ENCODE data around the gene RNASET2. TPM values are rescaled to one million over a fixed set of nuclear protein-coding genes. Genes with fewer than 3 reads are reported as not detected.

Gene RNASET2, protein sequence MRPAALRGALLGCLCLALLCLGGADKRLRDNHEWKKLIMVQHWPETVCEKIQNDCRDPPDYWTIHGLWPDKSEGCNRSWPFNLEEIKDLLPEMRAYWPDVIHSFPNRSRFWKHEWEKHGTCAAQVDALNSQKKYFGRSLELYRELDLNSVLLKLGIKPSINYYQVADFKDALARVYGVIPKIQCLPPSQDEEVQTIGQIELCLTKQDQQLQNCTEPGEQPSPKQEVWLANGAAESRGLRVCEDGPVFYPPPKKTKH
- total RNA-seq, result 31.1 TPM

DNA sequence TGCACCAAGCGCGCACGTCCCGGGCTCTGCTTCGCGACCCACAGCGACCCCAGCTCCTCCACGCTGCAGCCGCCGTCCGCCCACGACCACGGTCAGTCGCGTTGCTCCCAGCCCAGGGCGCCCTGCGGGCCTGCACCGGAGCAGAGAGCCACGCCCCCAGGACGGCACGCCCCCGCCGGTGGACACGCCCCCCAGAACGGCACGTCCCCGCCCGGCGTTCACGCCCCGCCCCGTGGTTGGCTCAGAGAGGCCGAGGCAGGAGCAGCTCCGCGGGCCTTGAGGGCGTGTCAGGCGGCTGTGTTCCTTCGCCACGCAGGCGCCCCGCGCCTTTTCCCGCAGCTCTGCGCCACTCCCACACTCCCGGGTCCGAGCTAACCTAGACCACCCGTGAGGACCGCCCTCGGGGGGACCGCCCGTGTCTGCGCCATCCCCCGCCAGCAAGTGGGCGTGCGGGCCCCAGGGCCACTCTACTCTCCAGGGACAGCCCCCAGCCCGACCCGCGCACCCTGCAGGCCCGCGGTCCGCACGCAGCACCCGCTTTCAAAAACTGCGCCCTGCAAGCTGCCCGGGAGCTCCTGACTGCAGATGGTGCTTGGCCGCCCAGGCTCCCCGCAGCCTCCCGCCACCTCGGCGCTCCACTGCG is at the start of gene RNASET2:
RNASET2 (minus strand) TSS at position 107 of the 643 bp plus-strand sequence. CDS start 368 bp downstream, outside the sequence.

DNA sequence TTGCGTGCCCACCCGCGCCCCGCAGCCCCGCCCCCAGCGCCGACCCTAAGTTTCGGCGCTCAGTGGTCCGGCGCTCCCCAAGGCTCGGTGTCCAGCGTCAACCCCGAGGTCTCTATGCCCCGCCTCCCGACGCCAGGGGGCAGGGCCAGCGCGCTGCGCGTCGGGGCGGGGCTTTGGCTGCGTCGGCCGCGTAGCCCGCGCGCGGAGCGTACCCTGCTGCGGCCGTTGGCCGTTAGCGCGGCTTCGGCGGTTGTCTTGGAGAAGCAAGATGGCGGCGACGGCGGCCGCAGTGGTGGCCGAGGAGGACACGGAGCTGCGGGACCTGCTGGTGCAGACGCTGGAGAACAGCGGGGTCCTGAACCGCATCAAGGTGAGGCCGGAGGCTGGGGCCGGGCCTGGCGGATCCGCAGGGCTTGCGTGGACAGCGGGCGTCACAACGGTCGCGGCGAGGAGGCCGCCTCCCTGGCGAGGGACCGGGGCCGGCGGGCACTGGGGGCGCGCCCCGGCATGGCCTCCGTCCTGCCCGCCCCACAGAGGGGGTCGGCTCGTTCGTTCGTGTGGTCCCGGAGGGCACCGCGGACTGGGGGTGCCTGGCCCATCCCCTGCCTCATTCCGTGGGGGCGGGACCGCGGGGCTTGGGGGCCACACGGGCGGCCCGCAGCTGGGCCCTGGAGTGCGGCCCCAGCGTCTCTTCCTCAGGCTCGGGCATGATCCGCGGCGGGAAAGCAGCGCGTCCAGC is 43.0 kb upstream of the RNASET2 start, which contains the start of gene CEP43:
CEP43 (plus strand) TSS at position 253 of the 739 bp plus-strand sequence; CDS start at position 269, 16 bp downstream.

Small RNA genes within 50 kb of the gene (small RNA-seq; reads per million reads assigned to genes)
- gene MIR3939, result 0.31 reads per million, percentile 22 among the genes with 10 or more reads in this experiment

Other genes starting within 250 kb of the RNASET2 start
- gene CEP43, start 42.8 kb upstream of the RNASET2 start, total RNA-seq, result 55.4 TPM
- gene CCR6, start 166.5 kb upstream of the RNASET2 start, total RNA-seq, result not detected
- not detected for gene GPR31, start 201.4 kb upstream of the RNASET2 start, total RNA-seq